HG03342 (cell line): Measurements from ENCODE around the gene EGFR.
A peak's percentile ranks its signal among the peaks of the same experiment; 100 is the strongest.

ENCODE experiments used
- ATAC-seq: cut with Tn5 transposase; IDR thresholded peaks from one replicate; pipeline ENCODE4 v1.9.1; 2021; ENCODE audit warnings: mild to moderate bottlenecking, moderate library complexity; ENCODE audit not compliant: unreplicated experiment

The EGFR gene

DNA sequence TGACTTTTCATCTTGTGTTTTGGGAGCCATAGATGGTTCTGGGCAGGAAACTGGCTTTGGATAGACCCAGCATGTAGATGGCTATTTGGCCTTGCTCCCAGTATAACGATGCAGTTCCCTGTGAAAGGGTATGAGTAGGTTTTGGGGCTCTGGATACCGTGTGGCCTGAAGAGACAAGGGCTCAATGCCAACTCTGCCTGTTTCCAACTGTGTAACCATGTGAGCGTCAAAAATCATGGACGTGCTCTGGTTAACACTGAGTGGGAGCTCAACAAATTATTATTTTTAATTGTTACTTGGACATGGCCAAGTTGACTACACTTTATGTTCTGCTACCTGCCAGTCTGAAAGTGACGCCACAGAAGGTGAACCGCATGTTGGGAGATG, 41.8 kb downstream of the EGFR start:
- no peak for ATAC-seq

DNA sequence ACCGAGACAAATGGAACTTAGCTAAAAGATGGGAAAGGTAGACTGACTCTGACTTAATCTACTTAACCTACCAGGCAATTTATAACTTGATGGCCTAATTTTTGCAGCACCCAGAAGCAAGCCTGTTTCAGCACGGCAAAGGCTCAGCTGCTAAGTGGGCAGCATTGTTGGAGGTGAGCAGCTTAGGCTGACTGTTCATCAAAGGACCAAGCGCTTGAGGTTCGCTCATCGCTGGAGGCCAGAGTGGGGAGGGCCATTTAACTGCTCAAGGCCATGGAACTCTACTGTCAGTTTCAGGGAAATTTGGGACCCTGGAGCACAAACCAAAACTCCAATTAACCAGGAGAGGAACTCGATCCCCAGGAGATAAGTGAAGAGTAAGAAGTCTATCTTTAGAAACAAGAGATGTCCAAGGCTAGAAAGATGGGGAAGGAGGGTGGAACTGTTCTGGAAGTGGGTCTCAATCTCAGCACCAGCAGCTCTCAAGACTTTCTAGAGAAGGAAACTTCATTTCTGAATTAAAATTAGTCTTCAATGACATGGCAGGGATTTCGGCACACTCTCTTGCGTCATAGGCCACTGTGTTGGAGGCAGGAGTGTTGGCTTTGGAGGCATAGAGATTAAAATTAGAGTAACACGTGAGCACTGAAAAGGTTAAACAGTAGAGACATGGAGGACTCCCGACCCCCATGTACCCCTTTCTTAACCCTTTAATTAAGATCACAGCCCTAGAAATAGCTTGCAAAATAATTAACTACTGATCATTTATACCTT, 43.1 kb downstream of the EGFR start:
- ATAC-seq = no peak

DNA sequence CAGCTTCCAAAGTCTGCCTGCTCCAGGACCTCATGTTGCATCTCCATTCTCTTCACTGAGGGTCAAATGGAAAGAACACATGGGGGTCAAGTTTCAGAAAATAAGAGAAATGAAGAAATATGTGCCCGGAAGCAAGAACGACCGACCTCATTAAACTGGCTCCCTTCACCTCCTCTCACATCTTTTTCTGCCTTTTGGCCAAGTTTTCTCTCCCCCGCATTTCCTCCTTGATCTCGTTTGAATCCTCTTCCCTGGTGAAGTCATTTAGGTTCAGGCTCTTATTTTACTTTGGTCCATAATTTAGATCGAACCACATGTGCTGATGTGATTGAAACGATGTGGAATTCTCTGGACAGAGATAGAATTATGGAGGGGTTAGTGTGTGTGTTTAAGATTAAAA, 44.2 kb downstream of the EGFR start:
- no peak for ATAC-seq

DNA sequence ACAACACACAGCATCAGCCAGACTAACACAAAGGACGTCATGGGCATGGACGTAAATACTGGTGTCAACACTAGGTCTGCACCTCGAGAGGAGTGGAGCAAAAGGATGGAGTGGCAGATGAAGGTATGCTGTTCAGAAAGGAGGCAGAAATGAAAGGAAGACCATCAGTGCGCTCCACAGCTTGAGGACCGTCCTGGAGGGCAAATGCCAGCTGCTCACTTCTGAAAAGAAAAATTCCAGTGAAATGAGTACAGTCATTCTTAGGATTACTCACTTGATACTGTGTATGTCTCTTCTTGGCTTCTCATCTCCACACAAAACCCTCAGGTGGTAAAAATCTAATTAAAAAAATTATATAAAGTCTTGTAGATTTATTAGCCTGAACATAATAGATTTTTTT, 44.8 kb downstream of the EGFR start:
- ATAC-seq = no peak

DNA sequence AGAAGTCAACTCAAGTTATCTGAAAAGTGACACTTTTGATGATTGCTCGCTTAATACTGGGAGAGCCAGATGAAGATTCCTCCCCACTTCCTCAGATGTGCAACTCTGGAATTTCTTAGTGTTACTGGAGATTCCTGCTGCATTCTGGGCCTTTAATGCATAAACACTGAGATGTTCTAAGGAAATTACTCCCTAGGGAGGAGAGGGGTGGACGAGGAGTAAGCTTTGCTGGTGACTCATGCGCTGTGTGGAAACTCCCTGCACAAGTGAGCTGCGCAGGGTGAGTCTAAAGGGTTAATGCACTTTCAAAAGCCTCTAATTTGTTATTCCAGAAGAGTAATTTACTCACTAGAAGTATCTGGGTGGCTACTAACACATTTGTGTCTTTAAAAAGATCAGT, 46.3 kb downstream of the EGFR start:
- peak; percentile 52 for ATAC-seq

DNA sequence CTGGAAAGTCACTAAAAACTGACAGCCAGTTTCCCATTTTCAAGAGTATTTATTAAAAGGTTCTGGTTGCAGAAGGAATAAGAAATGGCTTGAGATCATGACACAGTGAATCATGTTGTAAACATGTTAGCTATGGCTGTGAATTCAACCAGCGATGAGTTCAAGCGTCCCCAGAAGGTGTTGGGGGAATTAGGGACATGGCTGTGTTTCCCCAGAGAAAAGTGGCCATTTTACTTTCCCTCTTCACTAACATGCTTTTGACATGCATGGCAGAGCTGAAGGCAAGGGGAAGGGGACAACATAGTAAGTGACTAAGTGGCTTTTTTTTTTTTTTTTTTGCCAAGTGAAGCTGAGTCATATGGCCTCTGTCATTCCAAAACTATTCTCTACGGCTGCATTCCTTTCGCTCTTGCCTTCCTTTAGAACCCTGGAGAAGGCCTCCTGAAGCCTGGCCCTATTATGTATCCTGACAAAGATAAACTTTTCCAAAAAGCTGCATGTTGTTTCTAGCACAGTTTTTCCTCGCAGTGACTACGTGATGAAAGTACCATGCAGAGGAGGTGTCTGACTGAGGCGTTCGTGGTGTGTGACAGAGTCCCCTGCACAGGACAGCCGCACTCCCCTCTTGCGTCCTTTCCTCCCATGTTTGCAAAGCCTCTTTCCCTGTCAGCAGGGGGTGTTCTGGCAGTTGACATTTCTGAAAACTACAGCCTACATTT, 46.9 kb downstream of the EGFR start:
- ATAC-seq = peak; percentile 43

DNA sequence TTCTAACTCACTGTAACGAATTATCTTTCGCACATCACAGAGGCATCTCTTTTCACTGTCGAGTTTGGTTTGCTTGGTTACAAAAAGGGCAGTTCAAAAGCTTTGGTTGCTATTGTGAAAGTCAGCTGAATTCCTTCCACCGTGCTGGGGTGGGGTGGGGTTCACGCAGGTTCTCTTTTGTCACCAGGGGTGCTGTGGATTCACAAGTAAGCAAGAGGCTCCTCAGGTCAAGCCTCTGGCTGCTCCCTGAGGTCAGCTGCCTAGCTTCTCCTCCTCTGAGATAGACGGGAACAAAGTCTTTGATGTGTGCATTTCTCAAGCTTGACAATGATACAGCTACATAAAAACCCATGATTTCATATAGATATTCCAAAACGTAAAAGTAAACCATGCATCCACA, 47.7 kb downstream of the EGFR start:
- no peak for ATAC-seq

DNA sequence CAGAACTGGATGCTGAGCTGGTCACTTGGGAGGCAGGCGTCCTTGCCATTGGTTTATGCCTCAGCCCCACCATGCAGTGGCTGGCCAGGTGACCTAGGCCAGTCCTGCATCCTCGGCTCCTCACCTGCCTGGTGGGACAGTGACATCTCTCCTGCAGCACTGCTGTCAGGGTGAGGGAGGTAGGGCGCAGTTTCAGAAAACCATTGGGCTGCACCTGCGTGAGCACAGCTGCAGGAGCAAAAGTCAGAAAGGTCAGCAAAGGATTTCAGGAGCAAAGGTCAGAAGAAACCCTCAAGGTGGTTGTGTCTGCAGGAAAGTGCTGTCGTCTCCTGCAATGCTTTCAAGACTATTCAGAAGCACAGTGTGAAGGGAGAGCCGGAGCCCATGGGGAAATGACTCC, 48.1 kb downstream of the EGFR start:
- ATAC-seq = no peak

DNA sequence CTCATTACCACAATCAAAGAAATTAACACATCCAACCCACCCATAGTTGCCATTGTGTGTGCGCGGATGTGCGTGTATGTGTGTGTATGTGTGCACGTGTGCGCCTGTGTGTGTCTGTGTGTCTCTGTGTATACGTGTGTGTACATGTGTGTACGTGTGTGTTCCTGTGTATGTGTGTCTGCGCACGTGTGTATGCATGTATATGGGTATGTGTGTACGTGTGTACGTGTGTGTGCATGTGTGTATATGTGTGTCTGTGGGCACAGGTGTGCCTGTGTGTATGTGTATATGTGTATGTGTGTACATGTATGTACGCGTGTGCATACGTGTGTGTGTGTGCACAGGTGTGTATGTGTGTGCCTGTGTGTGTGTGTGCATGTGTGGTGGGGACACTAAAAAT, 48.9 kb downstream of the EGFR start:
- ATAC-seq = no peak

DNA sequence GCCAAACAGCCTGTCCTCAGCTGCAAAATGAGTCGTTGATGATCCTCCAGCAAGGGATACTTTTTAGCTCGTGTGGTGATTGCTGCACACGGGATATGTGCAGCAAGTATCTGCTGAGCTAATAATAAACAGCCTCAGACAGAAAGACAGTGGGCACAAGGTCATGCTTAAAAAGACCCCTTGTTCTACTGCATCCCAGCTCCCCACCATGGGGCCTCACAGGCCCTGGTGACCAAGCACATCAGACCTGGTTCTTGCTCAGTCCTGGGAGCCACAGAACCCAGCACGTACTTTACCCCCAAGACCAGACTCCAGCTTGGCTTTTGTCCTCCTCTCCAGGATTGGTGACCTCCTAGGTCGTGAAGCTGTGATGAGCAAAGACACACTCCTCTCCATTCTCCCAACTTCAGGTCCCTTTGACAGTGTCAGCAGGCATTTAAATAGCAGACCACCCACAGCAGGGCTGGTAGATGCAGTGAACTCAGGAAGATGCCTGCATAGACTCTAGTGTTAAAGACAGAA, 50.5 kb downstream of the EGFR start:
- ATAC-seq = no peak

DNA sequence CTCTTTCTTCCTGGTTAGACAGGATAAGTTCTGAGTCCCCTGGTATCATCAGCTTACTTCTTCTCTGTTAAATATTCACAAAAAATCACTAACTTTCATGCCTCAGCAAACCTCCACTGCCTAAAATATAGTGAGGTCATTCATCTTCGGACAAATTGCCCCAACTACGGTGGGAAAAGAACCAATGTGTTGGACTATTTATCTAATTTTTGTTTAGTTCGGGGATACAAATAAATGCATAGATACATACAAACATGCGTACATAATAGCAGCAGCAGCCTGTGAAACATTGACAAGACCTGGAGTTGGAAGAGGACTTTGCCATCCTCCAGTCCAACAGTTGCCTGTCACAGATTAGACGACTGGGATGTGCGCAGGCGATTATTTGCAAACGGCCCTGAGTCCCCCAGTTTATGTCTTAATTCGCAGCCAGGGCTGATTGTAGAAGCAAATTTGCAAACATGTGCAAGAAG, 51.5 kb downstream of the EGFR start:
- ATAC-seq = no peak

DNA sequence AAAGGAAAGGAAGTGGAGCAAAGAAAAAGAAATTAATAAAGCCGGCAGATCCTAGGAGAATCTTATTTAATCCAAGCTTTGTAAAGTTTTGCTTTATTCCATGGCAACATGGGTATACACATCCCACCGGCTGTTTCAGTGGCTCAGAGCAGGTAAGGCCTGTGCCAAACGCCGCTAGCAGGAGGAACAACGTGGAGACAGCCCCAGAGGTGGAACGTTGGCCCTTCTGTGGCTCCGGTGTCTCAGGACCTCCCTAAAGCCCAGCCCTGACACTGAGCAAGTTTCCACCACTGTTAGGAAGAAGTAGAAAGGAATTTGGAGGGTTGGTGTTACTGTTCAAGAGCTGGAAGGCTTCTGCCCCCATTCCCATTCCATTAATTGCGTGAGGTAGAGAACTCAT, 52.0 kb downstream of the EGFR start:
- ATAC-seq = no peak

DNA sequence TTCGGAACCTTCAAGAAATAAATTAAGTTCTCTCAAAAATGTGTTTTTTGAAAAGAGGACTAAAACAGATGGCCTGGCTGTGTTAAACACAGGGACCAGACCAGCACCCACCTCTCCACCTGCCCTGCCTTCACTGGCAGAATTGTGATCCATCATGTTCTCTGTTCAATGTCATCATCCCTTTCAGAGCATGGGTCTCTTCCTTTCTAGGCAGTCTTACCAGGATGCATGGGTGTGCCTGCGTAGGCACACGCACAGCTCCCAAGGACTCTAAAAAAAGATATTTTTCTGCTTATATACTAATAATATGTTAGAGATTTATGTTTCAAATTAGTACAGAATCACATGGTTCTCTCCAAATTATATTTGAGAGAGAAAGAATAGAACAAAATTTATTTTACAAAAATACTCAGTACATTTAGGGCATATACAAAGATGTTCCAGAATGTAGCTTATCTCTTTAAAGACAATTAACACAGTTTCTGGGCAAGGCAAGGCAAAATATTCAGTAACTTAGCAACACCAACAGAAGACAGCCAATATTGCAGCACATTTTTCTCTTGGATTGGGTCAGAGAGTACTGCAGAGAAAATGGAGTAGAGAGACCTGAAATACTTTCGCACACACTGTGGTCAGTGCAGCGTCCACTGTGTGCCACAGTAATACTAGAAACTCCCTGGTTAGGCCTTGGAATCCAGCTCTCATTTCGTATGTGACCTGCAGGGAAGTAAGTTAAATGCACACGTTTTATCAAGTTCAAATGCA, 52.8 kb downstream of the EGFR start:
- ATAC-seq = no peak

DNA sequence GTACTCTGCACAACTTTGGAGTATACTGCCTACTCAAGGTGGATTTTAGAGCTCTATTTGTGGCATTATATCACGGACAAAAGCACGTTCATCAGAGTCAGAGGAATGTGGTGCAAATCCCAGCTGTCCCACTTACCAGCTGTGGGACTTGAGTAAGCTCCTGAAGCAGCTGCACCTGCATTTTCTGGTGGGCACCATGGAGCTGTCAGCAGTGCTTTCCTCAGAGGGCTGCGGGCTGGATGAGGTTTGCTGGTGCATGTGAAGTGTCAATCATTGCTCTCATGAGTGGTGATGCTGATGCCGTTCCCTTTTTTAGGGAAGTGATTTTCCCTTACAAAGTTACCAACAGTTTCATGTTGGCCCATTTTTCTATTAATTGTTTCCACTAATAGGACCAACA, 53.4 kb downstream of the EGFR start:
- no peak for ATAC-seq

DNA sequence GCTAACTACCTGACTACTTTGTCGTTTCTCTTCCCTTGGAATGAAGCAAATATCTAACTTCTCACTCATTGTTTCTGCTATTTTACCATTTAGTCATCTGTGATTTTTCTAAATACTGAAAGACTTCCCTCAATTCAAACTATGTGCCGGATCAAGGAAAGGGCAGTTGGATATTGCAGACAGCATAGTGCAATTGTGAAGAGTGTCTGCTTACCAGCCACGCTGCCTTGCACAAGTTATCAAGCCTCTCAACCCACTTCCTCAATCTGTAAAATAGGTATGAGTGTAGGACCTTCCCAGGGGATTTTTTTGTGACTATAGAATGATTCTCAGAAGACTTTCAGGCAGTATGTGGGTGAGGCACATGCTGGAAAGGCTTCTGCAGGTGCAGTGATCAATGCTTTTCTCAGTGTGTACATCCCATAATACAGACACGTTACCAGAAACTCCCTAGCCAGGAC, 54.3 kb downstream of the EGFR start:
- peak; percentile 62 for ATAC-seq

DNA sequence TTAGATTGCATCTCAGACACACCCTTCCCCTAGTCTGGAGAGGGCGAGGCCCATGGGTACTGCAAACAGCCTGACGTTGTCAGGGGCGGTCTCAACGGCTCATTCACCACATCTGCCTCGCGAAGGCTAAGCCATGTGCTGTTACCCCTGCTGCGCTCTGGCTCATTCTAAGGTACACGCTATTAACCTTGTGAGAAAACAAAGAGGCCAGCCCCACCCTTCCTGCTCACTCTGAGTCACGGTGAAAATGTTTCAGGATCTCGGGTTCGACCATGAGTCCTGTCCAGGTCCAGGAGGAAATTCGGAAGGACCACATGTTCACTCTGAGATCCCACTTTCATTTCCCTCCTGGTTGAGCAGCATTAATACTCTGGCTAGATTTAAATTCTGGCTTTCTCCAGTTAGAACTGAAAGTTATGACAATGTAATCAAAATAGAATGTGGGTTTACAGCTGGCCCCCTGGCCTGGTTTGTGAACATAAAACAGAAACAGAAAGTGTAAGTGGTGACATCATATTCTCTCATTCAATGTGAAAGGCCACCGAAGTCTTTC, 55.2 kb downstream of the EGFR start:
- peak; percentile 82 for ATAC-seq

DNA sequence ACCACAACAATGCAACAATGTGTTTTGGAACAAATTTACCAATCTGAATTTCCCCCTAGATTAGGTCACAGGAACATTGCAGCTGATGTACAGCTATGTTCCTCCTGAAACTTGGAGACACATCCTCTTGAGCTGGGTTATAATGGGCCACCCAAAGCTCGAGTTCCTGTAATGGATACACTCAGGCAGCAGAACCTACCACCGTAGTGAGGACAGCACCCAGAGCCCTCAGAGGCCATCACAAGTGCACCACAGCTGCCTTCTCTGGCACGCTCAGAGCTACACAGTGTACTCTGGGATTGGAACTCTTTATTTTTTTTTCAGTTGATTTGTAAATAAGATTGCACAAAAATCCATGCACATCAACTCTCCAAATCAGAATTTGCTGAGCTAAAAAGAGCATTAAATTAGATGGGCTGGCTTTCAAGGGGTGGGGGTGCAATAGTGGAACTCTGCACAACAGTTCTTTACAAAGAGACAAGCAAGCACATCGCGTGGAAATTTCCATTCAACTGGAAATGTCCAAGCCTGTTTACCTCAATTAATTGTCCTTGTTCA, 56.7 kb downstream of the EGFR start:
- no peak for ATAC-seq

DNA sequence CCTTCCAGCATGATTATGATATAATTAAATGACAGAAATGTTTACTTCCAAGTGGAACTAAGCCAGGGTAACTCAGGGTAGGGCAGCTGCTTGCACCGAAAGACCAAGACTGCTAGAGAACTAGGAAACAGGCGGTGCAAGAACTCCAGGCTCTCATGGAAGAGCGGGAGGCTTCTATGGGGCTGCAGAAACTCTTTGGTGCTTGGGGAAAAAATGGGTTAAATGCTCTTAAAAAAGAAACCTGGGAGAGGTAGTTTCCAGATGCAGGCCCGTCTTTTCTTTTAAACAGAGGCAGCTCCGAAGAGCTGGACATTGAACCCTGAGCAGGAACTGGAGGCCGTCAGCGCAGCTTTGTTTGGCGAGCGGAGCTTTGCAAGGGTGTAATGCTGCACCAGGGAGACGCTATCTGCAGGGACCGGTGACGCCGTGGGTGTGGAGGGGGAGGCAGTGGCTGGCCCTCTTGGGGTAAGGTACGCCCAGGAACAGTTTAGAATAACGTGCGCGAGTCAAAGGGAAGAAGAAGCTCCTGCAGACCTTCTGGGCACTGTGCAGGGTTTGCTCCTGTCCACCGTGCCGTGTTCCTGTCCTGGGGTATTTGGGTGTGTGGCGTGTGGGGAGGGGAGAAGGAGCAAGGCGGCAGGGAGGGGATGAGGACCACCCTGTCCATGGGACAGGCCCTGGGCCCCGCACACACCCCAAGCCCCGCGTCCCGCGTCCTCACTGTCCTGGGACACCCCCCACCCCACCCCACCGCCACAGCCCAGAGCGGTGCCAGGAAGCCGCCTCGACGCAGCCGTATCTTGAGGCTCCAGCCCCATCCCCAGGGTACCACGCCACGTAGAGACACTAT, 59.0 kb downstream of the EGFR start:
- no peak for ATAC-seq

DNA sequence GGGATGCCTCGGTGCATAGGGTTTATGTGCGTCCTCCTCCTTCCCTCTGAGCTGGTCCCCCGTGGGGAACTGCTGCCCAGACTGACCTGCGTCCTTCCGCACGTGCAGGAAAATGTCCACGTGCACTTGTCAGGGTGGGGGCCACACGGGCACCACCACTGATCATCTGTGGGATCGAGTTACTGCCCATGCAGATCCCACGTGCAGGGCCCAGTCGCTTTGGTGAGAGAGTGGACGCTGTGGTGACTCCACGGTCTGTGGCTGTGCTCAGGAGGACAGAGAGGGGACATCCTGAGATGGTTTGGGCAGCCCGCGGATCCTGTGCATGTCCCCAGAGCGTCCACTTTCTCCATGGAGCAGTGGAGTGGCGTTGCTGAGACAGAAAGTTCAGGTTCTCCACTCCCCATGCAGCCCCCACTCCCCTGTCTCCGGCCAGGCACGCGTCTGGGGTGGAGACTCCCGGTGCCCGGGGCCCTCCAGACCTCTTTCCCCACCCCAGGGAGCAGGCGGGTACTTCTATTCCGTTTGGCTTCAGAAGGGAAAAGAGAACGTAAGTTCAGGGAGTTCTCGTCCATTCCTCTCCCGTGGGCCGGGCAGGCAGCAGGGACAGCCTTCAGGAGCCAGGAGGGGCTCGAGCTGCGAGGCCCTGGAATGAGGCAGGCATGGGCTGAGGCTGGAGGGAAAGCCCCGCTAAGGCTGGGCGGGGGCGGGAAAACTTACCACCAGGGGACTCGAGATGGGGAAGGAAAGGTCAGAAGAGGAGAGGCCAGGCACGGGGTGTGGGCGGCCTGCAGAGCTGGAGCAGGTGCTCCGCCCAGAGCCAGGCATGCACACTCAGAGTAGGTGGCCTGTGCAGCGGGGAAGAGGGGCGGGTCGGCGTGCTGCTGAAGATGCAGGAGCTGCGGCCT, 59.9 kb downstream of the EGFR start:
- no peak for ATAC-seq
